ENCODE results near the gene SMPDL3B.

GRCh38 chr1:27990920-27991537 is 56.2 kb downstream of the SMPDL3B start:
- no peak for TF ChIP-seq POLR2A (IDR thresholded peaks at IDR 0.05; ENCODE audit: low read length)
- no peak for TF ChIP-seq GATA1 (IDR thresholded peaks at IDR 0.05; ENCODE audit: low read depth, low read length)
